NCI-H187 treated with DMSO at 0.1 percent for 48 hours (cell line): Measurements from ENCODE around the gene LRP1B.

Experiments
- DNase-seq: peaks from one replicate; lab custom pipeline; 2025; lab: John Stamatoyannopoulos, UW

LRP1B gene

DNA sequence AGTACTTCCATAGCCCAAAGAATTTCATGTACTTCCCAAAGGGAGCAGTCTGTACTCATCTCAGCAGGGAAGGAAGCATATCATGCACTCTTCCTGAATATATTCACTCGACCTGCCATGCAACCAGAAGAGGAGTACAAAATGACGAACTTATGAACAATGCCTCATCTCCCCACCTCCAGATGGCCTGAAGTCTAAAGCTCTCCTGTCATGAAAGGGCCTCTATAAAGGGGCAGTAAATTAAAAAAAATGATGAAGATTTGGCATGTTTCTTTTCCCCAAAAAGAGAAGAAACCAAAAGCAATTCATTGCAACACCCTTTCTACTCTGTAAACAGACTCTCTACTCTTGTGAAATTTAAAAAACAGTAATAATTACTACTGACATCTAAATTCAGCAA, 1601.1 kb downstream of the LRP1B start:
- no peak for DNase-seq

DNA sequence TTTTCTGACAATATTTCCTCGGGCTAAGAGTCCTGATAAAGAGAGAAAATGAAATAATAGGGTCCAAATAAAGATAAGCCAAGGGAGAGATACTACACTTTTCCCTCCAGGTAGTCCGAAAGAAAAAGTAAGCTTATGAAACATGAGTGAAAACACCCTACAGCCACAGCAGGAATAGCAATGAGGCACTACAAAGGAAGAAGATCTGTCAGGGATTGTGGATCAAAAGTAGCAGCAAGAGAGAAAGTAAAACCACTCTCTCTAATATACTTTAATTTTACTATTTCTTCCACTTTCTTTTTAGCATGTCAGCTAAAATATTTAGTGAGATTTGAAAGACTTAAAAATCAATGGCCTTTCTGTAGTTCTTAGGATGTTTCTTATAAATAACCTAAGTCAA, 1601.8 kb downstream of the LRP1B start:
- DNase-seq: no peak

DNA sequence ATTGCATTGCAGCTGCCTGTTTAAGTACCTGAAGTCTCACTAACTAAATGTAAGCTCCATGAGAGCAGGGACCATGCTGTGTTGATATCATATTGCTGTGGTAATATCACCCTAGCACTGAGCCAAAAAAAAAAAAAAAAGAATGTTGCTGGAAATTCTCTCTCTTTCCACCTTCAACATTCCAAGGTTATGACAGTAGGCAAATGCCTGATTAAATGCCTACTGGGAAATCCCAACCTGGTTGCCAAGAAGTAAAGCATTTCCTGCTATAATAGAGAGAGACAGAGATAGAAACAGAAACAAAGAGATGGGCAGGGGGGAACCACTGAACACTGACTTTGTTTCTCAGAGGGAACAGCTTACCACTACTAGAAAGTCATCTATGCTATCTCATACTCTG, 1604.2 kb downstream of the LRP1B start:
- DNase-seq: no peak

DNA sequence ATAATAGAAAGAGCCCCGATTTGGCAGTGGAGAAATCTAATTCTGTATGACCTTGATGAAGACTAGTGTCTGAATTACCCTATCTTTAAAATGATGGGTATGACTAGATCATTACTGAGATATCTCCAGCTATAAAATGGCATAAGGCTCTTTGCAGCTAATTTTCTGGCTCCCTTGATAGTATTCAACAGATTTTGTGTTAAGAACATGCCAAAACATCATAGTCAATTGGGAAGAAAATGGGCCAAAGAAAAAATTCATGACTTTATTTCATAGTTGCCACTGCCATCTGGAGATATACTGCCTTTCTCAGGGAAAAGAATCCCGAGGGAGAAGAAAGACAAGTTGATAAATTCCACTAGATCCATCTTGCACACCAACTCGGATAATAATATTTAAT, 1618.7 kb downstream of the LRP1B start:
- no peak for DNase-seq

DNA sequence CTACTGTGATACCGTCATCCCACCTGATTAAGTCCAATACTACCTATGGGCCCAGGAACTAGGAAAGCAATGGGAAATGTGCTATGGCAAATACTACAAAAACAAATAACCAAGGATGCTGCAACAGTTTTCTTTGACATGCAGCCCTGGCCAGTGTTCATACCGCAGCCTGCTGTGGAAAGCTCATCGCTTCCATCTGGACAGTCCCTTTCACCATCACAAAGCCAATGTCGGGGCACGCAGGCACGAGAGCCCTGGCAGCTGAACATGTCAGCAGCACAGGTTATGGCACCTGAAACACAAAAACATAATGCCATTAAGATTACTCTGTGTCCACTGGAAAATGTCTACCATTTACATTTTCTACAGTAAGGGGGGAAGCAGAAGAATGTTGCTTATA, 1621.1 kb downstream of the LRP1B start:
- no peak for DNase-seq

DNA sequence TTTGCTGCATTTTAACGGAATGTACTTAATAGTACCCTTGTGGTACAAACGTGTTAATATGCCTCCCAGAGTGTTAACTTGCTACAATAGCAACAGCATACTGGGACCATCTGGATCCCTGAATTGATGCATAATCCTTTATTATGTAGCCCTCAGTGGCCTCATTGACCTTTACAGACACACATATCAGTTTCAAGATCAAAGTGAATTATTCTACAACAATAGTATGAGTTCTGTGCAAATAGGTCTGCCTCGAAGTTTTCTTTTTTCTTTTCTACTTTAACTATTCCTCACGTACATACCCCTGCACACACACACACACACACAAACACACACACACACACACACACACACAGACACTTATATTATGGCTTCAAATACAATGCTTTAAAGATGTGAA, 1622.1 kb downstream of the LRP1B start:
- no peak for DNase-seq

DNA sequence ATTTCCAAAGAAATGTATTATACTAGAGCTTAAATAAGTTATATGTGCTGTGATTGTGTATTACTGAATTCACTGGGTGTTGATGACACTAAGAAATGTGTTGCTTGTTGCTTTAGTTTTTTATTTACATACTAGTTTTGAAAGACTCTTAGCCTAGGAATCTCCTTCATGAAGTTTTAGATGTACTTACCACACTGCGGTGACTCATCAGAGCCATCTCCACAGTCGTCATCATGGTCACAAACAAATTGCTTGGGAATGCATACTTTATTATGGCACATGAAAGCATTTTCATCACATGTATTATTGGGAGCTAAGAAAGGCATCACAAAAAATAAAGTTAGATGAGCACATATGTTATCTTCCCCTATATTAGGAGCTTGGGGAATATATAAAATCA, 1624.2 kb downstream of the LRP1B start:
- DNase-seq: no peak

DNA sequence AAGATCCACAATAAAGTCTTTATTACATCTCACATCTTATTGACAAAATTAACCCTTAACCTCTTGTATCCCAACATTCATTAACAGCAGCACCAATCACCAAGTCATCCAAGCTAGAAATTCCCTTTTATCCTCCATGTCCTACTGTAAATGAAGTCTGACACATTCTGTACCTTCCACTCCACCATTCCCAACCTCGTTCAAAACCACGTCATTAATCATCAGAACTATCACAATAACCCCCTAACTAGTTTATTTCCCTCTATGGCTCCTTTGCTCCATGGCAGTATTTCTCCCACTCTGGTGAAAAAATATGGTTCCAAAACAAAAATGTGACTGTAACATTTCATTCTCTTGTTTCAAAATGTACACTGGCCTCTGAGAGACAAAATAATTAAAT, 1626.2 kb downstream of the LRP1B start:
- no peak for DNase-seq

DNA sequence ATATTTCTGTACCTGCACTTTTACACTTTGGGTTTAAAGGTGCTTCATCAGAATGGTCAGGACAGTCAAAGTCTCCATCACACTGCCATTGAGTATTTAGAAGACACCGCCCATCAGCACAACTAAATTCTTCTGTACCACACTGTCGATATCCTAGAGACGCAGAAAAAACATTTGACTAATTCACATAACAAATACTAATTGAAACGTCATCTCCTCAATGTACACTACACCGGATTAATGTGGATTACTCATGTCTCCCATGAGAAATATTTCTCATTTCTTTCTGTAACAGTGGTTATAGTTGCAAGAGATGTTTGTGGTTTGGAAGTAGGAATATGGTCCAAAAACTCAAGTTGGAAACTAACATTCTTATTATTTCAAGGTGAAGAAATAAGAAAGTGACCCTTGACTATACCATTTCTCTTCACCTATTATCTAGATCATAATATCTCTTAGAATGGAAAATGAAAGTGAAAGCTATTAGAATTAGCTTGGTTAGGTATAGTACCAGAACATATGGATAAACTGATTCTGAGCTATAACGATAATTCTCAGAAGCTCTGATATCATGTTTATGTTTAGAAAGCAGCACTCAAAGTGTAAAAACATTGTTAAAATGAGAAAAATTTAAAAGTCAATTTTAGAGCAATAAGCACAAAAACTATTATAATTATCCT, 1627.7 kb downstream of the LRP1B start:
- no peak for DNase-seq

DNA sequence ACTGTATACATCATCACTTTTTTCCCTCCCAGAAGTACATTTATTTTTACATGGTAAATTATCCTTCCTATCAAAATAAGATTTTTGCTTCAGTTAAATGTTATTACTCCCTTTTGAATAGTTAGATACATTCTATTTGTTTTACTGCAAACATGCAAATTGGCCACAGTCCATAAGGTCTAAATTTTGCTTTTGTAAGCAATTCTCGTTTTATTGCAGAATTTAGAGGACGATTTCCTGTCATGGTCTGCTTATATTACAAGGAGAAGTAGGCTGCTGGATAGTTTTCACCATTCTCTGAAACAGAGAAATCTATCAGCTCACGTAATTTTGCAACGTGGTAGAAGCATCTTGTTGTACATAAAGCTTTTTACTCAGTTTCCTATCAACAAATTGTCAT, 1632.5 kb downstream of the LRP1B start:
- no peak for DNase-seq

DNA sequence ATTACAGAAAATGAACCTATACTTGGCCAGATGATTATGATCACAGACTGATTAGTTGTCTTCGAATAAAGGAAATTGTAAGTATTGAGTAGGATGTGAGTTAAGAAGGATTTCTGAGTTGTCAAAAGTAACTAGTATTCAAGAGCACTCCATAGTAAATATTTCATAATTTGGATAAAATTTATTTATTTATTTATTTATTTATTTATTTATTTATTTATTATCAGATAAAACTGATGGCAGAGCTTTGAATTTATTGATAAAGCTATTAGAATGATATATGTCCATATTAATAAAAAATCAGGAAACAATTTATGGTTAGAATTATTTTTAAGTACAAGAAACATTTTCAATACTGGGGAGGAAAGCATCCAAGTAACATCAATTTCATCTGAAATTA, 1634.1 kb downstream of the LRP1B start:
- DNase-seq: no peak

DNA sequence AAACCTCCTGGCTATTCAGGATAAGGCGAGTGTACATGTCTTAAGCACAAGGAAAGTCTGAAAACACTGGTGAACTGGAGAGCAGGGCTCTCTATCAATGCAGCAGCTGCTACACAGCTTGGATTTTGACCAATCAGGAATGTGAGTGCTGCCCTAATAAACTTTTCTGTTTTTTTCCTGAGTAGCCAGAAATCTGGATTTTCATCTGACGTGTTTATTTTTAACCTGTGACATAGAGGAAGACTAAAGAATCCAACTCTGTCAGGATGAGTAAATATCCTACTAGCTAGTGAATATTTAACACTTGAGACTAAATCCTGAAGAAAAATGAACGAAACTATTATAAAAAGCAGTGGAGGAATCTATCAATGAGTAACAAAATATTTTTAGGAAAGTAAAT, 1638.9 kb downstream of the LRP1B start:
- DNase-seq: no peak

DNA sequence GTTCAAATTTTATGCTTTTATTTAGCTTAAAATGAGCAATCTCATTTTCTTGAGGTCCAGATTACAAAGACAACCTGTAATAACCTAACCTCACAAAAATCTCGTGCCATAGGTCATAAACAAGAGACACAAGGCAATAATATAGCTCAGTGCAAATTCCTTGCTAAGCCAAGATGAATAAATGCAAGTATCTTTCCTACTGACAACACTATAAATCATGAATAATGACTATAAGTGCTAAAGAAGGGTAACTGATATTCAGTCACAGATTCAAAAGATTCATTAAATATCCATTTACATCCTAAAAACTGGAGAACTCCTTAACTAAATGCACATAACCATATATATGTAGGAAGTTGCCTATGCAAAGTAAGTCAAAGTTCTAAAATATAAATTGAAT, 1641.6 kb downstream of the LRP1B start:
- no peak for DNase-seq

DNA sequence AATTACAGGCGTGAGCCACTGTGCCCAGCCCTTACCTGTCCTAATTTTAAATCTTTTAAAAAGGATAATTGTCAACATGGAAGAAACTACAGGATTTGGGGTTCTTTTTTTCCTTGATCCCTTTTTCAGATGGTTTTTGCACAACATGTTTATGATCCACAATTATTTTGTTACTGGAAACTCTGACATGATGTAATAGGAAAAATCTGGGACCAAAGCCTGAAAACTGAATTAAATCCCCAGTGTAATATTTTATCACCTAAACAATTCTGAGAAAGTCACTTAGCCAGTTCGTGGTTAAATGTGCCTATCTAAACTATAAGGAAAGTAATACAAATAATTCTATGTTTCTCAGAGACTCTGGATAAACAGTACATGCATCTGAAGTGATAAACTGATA, 1649.7 kb downstream of the LRP1B start:
- DNase-seq: no peak

DNA sequence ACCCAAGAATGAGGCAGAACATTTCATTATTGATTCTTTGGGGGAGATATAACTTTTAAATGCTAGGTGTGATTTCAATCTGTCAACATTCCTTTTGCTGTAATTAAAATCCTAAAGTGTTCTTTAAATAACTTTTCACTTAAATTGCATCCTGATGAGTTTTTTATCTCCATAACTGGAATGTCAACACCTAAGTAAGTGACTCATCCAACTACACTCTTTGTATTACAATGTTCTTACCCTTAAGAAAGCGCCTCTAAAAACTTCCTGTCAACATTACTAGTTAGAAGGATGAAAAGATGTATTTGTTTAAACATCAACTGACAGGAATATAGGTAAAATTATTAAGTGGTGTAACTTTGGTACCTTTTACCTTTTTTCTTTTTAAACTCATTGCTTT, 1657.0 kb downstream of the LRP1B start:
- DNase-seq: no peak

DNA sequence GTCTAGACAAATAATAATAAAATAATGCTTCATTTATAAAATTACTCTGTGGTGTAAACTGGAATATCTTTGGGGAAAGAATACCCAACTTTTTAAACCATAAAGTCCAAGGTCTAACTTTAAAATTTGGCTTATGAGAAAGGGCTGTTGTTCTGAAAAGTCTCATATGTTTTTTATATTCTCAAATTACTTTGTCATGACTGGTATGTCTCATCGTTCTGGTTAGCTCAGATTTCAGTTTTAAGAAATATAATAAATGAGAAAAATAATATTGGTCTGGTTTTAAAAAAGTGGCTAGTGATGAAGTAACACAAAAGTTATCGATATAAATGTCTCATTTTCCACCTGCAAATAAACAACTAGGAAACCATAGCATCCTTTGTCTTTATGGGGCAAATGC, 1658.1 kb downstream of the LRP1B start:
- no peak for DNase-seq

DNA sequence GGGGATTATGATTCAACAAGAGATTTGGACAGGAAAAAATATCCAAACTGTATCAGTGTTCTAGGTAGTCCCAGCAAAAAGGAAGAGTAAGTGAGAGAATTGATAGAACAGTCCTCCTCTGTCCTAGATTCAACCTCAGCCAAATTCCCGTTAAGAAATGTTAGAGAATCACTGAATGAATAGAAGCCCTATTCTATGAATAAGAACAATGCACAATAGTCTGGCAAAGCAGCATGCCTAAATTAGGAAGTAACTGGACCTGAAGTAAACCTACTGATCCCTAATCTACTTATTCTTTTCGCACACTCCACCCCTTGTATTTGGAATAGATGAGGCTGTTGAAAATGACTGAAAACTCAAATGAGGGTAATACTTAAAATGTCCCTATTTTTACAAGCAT, 1665.5 kb downstream of the LRP1B start:
- no peak for DNase-seq

DNA sequence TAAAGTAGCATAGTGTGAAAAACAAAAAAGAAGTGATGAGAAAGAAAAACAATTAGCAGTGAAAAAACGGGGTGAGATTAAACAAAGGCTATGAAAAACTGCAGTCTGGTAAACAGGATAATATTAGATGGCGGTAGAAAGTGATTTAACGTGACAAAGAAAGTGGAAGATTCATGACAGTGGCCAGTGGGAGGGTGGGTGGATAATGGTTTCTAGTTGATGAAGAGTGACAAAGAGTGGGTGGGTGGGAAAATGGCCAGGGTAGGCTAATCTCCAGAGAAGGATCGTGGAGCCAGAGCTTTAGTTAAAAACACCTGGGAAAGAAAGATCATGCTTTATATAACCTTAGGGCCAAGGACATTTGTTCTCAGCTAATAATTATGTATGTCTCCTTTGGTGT, 1667.8 kb downstream of the LRP1B start:
- no peak for DNase-seq

DNA sequence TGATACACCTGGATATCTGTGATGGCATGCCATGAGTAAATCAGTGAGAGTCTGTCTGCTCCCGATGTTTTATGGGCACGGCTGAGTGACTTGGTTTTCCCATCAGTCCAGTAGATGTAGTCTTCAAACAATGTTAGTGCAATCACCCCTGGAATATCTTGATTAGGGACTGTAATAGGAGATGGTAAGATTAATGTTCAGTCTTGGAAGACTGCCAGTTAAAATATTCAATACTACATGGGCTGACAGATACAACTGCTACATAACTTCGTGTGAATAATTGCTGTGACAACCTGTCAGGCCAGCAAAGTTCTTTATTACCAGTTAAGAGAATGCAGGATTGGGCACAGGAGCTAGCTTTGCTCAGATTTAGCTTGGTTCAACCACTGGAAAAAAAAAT, 1673.3 kb downstream of the LRP1B start:
- no peak for DNase-seq

DNA sequence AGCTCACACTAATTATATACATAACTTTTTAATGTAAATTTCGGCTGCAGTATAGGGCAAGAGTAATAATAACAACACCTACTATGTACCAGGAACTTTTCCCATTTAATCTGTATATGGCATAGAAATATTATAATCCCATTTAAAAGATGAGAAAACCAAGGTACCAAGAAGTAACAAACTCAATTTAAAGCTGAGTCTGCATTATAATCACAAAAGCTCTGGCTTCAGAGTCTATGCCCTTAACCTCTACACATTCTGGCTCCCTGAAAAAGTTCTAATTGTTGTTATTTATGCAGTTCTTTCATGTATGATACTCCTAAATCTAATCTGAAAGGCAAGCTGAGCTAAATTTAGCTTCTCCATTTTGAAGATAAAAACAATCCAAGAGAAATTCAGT, 1675.5 kb downstream of the LRP1B start:
- DNase-seq: no peak

DNA sequence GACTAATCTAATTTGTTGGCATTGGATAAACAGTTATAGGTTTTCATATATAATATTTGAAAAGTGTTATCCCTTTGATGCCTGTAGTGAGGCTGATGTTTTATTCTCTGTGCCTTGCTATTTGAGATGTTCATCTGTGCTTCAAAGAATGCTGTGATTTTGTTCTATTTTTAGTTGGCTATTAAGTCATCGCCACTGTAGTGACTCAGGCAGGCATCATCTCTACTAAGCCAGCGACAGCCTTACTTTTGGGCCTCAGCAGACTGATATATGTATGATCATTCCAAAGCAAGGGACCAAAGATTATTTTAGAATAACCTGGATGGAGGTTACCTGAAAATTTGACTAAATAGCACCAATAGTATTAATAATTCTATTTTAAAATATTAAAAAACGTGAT, 1676.1 kb downstream of the LRP1B start:
- DNase-seq: no peak

DNA sequence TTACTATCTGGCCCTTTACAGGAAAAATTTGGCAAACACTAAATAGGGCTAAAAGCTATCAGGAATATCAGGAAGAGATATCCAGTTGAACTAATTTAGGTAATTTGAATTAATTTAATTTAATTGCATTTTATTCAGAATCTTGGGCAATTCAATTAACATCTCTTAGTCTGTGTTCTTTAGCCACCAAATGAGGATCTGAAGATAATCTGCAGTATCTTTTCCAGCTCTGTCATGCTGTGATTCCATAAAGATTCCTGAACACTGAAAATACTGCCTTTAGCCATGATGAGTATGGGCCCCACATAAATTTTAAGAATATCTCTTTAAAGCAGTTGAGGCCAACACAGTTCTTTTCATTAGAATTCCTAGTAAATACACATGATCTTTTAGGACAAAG, 1679.5 kb downstream of the LRP1B start:
- no peak for DNase-seq

DNA sequence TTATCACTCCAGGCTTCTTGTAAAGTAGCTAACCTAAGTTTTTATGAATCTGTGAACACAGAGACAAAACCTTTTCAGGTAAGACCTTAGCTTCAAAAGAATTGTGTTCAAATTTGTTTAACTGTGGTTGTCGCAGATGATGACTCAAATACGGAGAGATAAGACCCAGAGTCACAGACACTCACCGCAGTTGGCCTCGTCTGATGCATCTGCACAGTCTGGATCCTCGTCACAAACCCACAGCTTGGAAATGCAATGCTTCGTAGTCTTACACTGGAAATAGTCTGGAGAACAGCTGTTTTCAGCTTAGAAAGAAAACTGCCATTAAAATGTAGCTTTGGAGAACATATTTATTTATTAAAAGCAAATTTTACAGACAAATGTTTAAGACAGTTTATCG, 1688.5 kb downstream of the LRP1B start:
- DNase-seq: no peak

DNA sequence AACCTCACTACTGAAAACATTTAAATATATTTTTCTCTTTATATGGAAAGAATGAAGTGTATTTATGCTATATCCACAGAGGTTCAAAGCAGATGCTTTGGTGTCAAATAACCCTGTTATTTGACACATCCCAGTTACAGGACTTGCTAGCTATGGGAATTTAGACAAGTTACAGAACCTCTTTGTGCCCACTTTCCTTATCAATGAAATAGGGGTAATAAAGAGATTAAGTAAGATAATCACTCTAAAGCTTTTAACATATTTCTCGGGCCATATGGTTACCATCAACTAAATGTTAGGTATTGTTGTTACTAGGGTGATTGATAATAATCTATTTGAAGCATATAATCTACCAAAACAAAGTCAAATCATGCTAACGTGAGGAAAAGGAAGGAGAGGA, 1690.0 kb downstream of the LRP1B start:
- no peak for DNase-seq

DNA sequence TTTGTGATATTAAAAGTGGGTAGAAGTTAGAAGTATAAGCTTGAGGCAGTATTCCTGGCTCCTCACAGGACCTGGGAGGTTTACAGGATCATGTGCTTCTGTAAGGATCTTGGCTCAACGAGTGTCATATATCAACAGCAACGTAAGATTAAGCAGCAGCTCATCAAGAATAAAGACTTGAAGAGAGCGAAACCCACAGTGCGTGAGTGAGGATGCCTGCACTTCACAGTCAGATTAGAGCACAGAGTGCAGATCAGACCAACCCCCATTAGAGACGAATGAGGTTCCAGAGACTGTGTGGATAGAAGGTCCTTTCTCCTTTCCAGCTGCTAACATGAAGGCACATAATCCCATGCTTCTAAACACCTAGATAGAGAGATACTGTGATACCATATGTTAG, 1693.9 kb downstream of the LRP1B start:
- DNase-seq: no peak
